GM06990 (cell line): Measurements from ENCODE around the gene UBE2G1.
A peak's percentile ranks its signal among the peaks of the same experiment; 100 is the strongest.
"Not testable (repeated sequence)": the region's sequence is repeated elsewhere in the genome, so short reads cannot be mapped to it uniquely, and the experiment has no call there.

Source experiments
- DNase-seq: peaks from one replicate; pipeline ENCODE4 v3.0.0-alpha.2; 2011; ENCODE audit not compliant: insufficient read length; ENCODE audit errors: extremely low read depth
- H3K27me3 ChIP-seq: replicated peaks from 2 replicates; pipeline ENCODE4 v1.6.0; 2011; ENCODE audit warnings: low read length; ENCODE audit not compliant: control insufficient read depth, insufficient read depth
- H3K36me3 ChIP-seq: 2 replicates; pipeline ENCODE4 v1.5.1; 2011; ENCODE audit warnings: low read length; ENCODE audit not compliant: control insufficient read depth, insufficient read depth
- H3K4me3 ChIP-seq: replicated peaks from 2 replicates; pipeline ENCODE4 v1.5.1; 2011; ENCODE audit warnings: low read depth, mild to moderate bottlenecking, control low read depth, low read length
- TF ChIP-seq, protein P1 (sequence below): IDR thresholded peaks from 2 replicates; pipeline ENCODE4 v1.5.1; 2011; ENCODE audit warnings: low read length, control low read depth, mild to moderate bottlenecking, inconsistent platforms; ENCODE audit not compliant: insufficient read depth, poor library complexity, severe bottlenecking

UBE2G1 gene

DNA sequence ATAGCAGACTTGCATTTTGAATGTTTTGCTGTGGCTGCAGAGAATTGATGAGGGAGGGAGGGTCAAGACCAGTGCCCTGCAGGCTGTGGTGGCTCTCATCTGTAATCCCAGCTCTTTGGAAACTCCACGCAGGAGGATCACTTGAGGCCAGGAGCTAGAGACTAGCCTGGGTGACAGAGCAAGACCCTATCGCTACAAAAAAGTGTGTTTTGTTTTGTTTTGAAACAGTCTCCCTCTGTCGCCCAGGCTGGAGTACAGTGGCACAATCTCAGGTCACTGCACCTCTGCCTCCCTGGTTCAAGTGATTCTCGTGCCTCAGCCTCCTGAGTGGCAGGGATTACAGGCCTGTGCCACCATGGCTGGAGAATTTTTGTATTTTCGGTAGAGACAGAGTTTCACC lies 1.9 kb upstream of the UBE2G1 start:
- TF ChIP-seq, protein P1, sequence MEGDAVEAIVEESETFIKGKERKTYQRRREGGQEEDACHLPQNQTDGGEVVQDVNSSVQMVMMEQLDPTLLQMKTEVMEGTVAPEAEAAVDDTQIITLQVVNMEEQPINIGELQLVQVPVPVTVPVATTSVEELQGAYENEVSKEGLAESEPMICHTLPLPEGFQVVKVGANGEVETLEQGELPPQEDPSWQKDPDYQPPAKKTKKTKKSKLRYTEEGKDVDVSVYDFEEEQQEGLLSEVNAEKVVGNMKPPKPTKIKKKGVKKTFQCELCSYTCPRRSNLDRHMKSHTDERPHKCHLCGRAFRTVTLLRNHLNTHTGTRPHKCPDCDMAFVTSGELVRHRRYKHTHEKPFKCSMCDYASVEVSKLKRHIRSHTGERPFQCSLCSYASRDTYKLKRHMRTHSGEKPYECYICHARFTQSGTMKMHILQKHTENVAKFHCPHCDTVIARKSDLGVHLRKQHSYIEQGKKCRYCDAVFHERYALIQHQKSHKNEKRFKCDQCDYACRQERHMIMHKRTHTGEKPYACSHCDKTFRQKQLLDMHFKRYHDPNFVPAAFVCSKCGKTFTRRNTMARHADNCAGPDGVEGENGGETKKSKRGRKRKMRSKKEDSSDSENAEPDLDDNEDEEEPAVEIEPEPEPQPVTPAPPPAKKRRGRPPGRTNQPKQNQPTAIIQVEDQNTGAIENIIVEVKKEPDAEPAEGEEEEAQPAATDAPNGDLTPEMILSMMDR = no peak
- DNase-seq = no peak
- H3K4me3 ChIP-seq = no peak overlapping the region

DNA sequence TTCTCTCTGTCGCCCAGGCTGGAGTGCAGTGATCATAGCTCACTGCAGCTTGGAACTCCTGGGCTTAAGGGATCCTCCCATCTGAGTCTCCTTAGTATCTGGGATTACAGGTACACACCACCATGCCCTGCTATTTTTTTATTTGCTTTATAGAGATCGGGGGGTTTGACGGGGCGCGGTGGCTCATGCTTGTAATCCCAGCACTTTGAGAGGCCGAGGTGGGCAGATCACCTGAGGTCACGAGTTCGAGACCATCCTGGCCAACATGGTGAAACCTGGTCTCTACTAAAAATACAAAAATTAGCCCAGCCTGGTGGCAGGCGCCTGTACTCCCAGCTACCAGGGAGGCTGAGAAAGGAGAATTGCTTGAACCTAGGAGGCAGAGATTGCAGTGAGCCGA lies 702 bp upstream of the UBE2G1 start:
- not testable (repeated sequence) for H3K27me3 ChIP-seq, H3K36me3 ChIP-seq, H3K4me3 ChIP-seq, DNase-seq
- TF ChIP-seq, protein P1 = peak; percentile 1

More for the DNA sequence above, 1.9 kb upstream of the UBE2G1 start:
- no peaks in the 10 kb centered on the region for H3K27me3 ChIP-seq
- H3K36me3 ChIP-seq = no peaks in the 10 kb centered on the region

DNA sequence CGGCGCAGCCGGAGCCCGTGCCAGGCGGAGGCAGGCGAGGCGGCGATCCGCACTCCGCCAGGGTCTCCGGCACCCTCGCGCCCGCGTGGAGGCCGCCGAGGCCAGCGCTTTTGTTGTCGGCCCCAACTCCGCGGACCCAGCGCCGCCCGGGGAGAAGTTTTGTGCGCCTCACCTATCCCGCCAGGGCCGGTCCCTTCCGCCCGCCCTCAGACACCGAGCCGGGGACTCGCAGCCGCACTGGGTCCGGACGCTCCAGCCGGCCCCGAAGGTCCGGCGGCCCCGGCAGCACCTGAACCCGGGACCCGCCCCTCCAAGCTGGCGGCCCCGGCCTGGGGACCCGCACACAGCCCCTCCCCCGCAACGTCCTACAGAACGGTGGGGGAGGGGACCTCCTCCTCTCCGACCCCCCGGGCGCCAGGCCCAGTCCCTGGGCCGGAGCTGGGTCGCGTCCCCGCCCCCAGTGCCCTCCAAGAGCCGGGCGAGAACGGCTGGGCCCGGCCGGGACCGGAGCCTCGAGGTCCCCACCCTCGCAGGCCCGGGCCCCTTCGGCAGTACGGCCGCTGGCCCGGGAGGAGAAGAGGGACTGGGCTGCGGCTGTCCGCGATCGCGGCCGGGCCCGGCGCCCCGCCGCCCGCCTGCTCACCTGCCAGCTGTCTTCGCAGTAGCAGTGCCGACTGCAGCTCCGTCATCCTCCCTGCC lies 698 bp downstream of the UBE2G1 start:
- Histone ChIP-seq H3K27me3 (no peaks in the 10 kb centered on the region), H3K4me3 (peak overlapping the region; percentile 81), H3K36me3 (peaks cover 2% of the 10 kb centered on the region)
- TF ChIP-seq, protein P1 = no peak
- no peak for DNase-seq

DNA sequence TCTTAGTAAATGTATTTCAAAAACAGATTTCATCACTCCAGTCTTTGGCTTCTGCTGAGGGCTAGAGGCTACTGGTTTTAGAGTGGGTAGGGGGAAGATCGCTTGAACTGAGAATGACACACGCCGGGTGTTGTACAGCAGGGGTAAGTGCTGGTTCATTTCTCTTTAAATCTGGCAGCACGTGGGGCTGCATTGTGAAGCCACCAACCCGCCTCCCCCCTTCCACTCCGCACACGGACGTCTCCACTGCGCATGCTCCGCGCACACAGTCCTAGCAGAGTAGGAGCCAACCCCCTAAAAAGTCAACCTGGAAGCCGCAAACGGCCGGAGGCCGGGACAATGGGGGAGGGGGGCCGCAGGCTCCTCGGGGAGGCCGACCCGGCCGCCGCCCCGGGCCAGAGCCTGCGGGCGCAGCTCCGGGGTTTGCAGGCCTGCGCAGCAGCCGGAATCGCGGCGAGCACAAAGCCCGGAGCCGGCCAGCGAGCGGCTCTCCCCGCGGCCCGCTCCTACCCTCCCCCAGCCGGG lies 1.3 kb downstream of the UBE2G1 start:
- peak; percentile 93 for DNase-seq
- TF ChIP-seq, protein P1 = no peak
- H3K27me3 ChIP-seq = no peaks in the 10 kb centered on the region
- peaks cover 2% of the 10 kb centered on the region for H3K36me3 ChIP-seq
- H3K4me3 ChIP-seq = peak overlapping the region; percentile 81

DNA sequence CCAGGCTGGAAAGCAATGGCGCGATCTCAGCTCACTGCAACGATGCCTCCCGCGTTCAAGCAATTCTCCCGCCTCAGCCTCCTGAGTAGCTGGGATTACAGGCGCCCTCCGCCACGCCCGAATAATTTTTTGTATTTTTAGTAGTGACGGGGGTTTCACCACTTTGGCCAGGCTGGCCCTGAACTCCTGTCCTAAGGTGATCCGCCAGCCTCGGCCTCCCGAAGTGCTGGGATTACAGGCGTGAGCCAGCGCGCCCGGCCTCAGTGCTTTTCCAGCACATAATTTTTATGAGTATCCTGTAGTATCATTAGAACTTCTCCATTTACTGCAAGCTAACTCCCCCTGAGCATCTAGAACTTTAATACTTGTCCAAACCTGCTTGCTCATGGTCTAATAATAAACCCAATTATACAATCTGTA lies 1.8 kb downstream of the UBE2G1 start:
- TF ChIP-seq, protein P1 = no peak
- Histone ChIP-seq H3K36me3 (peaks cover 2% of the 10 kb centered on the region), H3K27me3 (no peaks in the 10 kb centered on the region), H3K4me3 (peak overlapping the region; percentile 81)
- no peak for DNase-seq
